PC-3 (cell line): ENCODE measurements around the gene COL12A1. TPM values are rescaled to one million over a fixed set of nuclear protein-coding genes. Genes with fewer than 3 reads are reported as not detected.
A peak's percentile ranks its signal among the peaks of the same experiment; 100 is the strongest.

Source experiments
- ATAC-seq: fragments of 200-7000 bp; cut with Tn5 transposase; 2 replicates; pipeline ENCODE4 v1.9.1; 2020; ENCODE audit warnings: mild to moderate bottlenecking, moderate library complexity
- BruUV-seq: library from RNA; stranded (reverse); fragments of 400-500 nt; replicated peaks from 2 replicates; lab custom pipeline; 2021; lab: Mats Ljungman, UMichigan
- CTCF ChIA-PET: fragments of 300-600 bp; sonication (Branson Sonifier 250); formaldehyde crosslinking; loops from one replicate; lab custom pipeline; 2022; ENCODE audit warnings: antibody characterized with exemption; lab: Charles Lee
- POLR2A ChIA-PET: fragments of 300-600 bp; sonication (Branson Sonifier 250); formaldehyde crosslinking; loops from one replicate; lab custom pipeline; 2022; ENCODE audit warnings: antibody characterized with exemption; ENCODE audit not compliant: unreplicated experiment; lab: Charles Lee
- DNase-seq: peaks from one replicate; pipeline ENCODE4 v3.0.0-alpha.2; 2015
- H2AFZ ChIP-seq: fragments of 300-600 bp; sonication (generic); 2 replicates; pipeline ENCODE4 v1.6.0; 2016; ENCODE audit warnings: antibody characterized with exemption, low read length
- H3F3A ChIP-seq: fragments of 300-600 bp; sonication (generic); one replicate; pipeline ENCODE4 v1.6.0; 2017; ENCODE audit warnings: antibody characterized with exemption, low read length, control low read depth, mild to moderate bottlenecking; ENCODE audit not compliant: unreplicated experiment
- H3K27ac ChIP-seq: fragments of 300-600 bp; sonication (generic); 2 replicates; pipeline ENCODE4 v1.5.1; 2016; ENCODE audit warnings: mild to moderate bottlenecking, low read length
- H3K27me3 ChIP-seq: fragments of 300-600 bp; sonication (generic); 2 replicates; pipeline ENCODE4 v1.6.1; 2016; ENCODE audit warnings: low read length, mixed read lengths
- H3K36me3 ChIP-seq: fragments of 300-600 bp; sonication (generic); 2 replicates; pipeline ENCODE4 v1.6.1; 2016; ENCODE audit warnings: low read depth, mixed run types, low read length, mixed read lengths
- H3K4me1 ChIP-seq: fragments of 300-600 bp; sonication (generic); 2 replicates; pipeline ENCODE4 v1.5.1; 2016; ENCODE audit warnings: low read length; ENCODE audit not compliant: insufficient read depth
- H3K4me2 ChIP-seq: fragments of 300-600 bp; sonication (generic); 2 replicates; pipeline ENCODE4 v1.6.0; 2016; ENCODE audit warnings: low read length
- H3K4me3 ChIP-seq: fragments of 300-600 bp; sonication (generic); 2 replicates; pipeline ENCODE4 v1.5.1; 2016; ENCODE audit warnings: mild to moderate bottlenecking, low read length, mixed read lengths
- H3K79me2 ChIP-seq: fragments of 300-600 bp; sonication (generic); 2 replicates; pipeline ENCODE4 v1.6.1; 2017; ENCODE audit warnings: low read length, mixed read lengths
- H3K9ac ChIP-seq: fragments of 300-600 bp; sonication (generic); 2 replicates; pipeline ENCODE4 v1.6.0; 2016; ENCODE audit warnings: mild to moderate bottlenecking, low read length
- H3K9me2 ChIP-seq: fragments of 300-600 bp; sonication (generic); replicated peaks from 2 replicates; pipeline ENCODE4 v1.6.1; 2016; ENCODE audit warnings: mixed run types, low read length, mixed read lengths
- H3K9me3 ChIP-seq: fragments of 300-600 bp; sonication (generic); 2 replicates; pipeline ENCODE4 v1.6.1; 2016; ENCODE audit warnings: low read length, mixed read lengths
- H4K20me1 ChIP-seq: fragments of 300-600 bp; sonication (generic); 2 replicates; pipeline ENCODE4 v1.6.1; 2016; ENCODE audit warnings: low read length, mixed read lengths
- CTCF ChIP-seq: fragments of 300-600 bp; sonication (generic); conservative IDR thresholded peaks from 2 replicates; pipeline ENCODE4 v1.5.1; 2017; ENCODE audit warnings: antibody characterized with exemption, low read depth, mild to moderate bottlenecking, low read length
- EZH2 ChIP-seq: fragments of 300-600 bp; sonication (generic); IDR thresholded peaks from one replicate; pipeline ENCODE4 v1.6.1; 2017; ENCODE audit warnings: antibody characterized with exemption, mild to moderate bottlenecking, low read length; ENCODE audit not compliant: unreplicated experiment
- EZH2phosphoT487 ChIP-seq: fragments of 300-600 bp; sonication (generic); IDR thresholded peaks from 2 replicates; pipeline ENCODE4 v1.6.1; 2018; ENCODE audit warnings: mild to moderate bottlenecking, antibody characterized with exemption, low read length, borderline replicate concordance
- intact Hi-C: fragments of 100-400 bp; cut with micrococcal nuclease; formaldehyde crosslinking; loops from 2 replicates; pipeline ENCODE4 v1.9.0; 2023
- total RNA-seq: library from RNA; depleted of rRNA; stranded (reverse); fragments of >200 nt; gene quantifications from 2 replicates; pipeline ENCODE4 v1.2.3, GENCODE V29; 2014

Gene COL12A1
- total RNA-seq, 1 experiment from 2014 or later, result 24.2 TPM

- Histone ChIP-seq H3K9me3 (no peaks in the 10 kb centered on the region), H3K36me3 (no peaks in the 10 kb centered on the region), H2AFZ (no peak overlapping the region), H3K27ac (peak overlapping the region; percentile 23; the same call in 1 of the 2 replicates), H3K9ac (no peak overlapping the region), H3F3A (no peaks in the 10 kb centered on the region), H3K27me3 (no peaks in the 10 kb centered on the region), H4K20me1 (no peaks in the 10 kb centered on the region), H3K9me2 (no peaks in the 10 kb centered on the region), H3K4me2 (no peak overlapping the region), H3K4me3 (no peak overlapping the region), H3K4me1 (peaks cover 20% of the 10 kb centered on the region), H3K79me2 (no peaks in the 10 kb centered on the region)
- peak; percentile 57 for DNase-seq
- ATAC-seq, result peak; percentile 88
- no TSS peak for BruUV-seq
- ChIA-PET POLR2A (no interaction called here), CTCF (no interaction called here)
- intact Hi-C loops, result loop anchor here (5.0 kb wide), 1 partner anchor 50 kb away; no protein-coding TSS in a partner anchor
- TF ChIP-seq EZH2phosphoT487, result no peak
- TF ChIP-seq CTCF, result no peak
- no peak for TF ChIP-seq EZH2
These were observed 58.3 kb downstream of the COL12A1 start for GRCh38 chr6:75147512-75147911.

GRCh38 chr6:75145976-75146375 lies 59.9 kb downstream of the COL12A1 start:
- Histone ChIP-seq H3K27ac (no peak overlapping the region), H3K9me2 (no peaks in the 10 kb centered on the region), H3K4me3 (no peak overlapping the region), H4K20me1 (no peaks in the 10 kb centered on the region), H3K79me2 (no peaks in the 10 kb centered on the region), H3K4me2 (no peak overlapping the region), H3K27me3 (no peaks in the 10 kb centered on the region), H2AFZ (no peak overlapping the region), H3K9me3 (no peaks in the 10 kb centered on the region), H3F3A (no peaks in the 10 kb centered on the region), H3K4me1 (peaks cover 13% of the 10 kb centered on the region; the same call in 1 of the 2 replicates), H3K9ac (no peak overlapping the region), H3K36me3 (no peaks in the 10 kb centered on the region)
- no TSS peak for BruUV-seq
- ChIA-PET CTCF (no interaction called here), POLR2A (no interaction called here)
- intact Hi-C loops, result loop anchor here (5.0 kb wide), 1 partner anchor 51 kb away; no protein-coding TSS in a partner anchor
- ATAC-seq (no peak), DNase-seq (no peak)
- no peak for TF ChIP-seq CTCF
- no peak for TF ChIP-seq EZH2phosphoT487
- TF ChIP-seq EZH2, result no peak

GRCh38 chr6:75145211-75145610 lies 60.6 kb downstream of the COL12A1 start:
- ATAC-seq (no peak), DNase-seq (no peak)
- H3F3A ChIP-seq, result no peaks in the 10 kb centered on the region
- no peaks in the 10 kb centered on the region for H4K20me1 ChIP-seq
- H3K27me3 ChIP-seq, result no peaks in the 10 kb centered on the region
- TF ChIP-seq CTCF (no peak), EZH2phosphoT487 (no peak), EZH2 (no peak)
- H3K79me2 ChIP-seq, result no peaks in the 10 kb centered on the region
- no peak overlapping the region for H3K27ac ChIP-seq
- peaks cover 13% of the 10 kb centered on the region; the same call in 1 of the 2 replicates for H3K4me1 ChIP-seq
- H3K4me2 ChIP-seq, result no peak overlapping the region
- H2AFZ ChIP-seq, result no peak overlapping the region
- no peaks in the 10 kb centered on the region for H3K36me3 ChIP-seq
- no peaks in the 10 kb centered on the region for H3K9me3 ChIP-seq
- BruUV-seq, result no TSS peak
- intact Hi-C loops, result loop anchor here (5.0 kb wide), 1 partner anchor 52 kb away; no protein-coding TSS in a partner anchor
- POLR2A ChIA-PET, result no interaction called here
- H3K9me2 ChIP-seq, result no peaks in the 10 kb centered on the region
- no peak overlapping the region for H3K4me3 ChIP-seq
- no peak overlapping the region for H3K9ac ChIP-seq
- CTCF ChIA-PET, result no interaction called here
